ENCODE results near the gene OR2T3.
"Not testable (repeated sequence)": the region's sequence is repeated elsewhere in the genome, so short reads cannot be mapped to it uniquely, and the experiment has no call there.

OR2T3 gene, protein sequence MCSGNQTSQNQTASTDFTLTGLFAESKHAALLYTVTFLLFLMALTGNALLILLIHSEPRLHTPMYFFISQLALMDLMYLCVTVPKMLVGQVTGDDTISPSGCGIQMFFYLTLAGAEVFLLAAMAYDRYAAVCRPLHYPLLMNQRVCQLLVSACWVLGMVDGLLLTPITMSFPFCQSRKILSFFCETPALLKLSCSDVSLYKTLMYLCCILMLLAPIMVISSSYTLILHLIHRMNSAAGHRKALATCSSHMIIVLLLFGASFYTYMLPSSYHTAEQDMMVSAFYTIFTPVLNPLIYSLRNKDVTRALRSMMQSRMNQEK

DNA sequence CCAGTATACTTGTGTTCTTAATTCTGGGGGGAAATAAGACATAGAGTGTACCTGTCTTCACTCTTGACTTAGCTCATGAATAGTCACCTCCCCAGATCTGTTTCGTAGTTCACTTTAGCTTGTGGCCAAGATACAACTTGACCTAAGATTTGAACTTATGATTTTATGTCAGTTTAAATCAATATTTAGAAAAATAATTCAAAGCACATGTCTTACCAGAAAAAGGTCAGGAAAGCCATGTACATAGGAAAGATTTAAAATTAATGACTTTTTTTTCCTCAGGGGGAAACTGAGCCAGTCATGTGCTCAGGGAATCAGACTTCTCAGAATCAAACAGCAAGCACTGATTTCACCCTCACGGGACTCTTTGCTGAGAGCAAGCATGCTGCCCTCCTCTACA, at the start of gene OR2T3:
Gene OR2T3, plus strand, starts transcription at position 301 of the 400 bp plus-strand sequence. Its CDS starts 0 bp downstream, at position 301.
- not testable (repeated sequence) for DNase-seq (ENCODE audit: extremely low read depth, low read depth)

DNA sequence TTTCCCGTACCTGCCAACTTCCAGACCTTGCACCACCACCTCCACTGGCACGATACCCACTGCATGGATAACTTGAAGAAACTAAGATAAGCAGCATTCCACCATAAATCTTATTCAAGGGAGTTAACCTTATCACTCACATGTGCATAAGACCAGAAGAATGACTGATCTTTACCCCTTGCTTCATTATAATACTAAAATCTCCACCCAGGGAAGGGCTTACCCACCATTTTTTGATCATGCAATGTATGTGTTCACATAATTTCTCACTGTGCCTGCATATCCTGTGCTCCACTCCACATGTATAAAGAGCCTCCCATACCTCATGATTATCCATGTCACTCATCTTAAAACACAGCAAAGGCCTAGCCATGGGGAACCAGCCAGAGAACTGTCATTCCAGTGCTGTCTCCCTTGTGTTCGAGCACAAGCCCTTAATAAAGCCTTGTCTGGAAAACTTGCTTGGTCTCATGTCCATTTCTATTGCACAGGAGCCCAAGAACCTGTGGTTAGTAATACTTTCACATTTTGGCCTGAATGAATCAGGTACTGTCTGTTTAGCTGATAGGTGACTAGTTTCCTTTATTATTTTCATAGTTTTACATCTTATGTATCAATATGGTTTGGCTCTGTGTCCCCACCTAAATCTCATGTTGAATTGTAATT, 45.5 kb upstream of the OR2T3 start:
- DNase-seq (ENCODE audit: extremely low read depth, low read depth): not testable (repeated sequence)

DNA sequence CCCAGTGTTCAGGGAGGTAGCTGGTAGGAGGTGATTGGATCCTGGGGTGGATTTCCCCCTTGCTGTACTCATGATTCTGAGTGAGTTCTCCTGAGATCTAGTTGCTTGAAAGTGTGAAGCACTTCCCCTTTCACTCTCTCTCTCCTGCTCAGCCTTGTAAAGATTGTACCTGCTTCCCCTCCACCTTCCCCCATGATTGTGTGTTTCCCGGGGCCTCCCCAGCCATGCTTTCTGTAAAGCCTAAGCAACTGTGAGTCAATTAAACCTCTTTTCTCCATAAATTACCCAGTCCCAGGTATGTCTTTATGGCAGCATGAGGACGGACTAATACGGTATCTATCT, 45.0 kb upstream of the OR2T3 start:
- not testable (repeated sequence) for DNase-seq (ENCODE audit: extremely low read depth, low read depth)

DNA sequence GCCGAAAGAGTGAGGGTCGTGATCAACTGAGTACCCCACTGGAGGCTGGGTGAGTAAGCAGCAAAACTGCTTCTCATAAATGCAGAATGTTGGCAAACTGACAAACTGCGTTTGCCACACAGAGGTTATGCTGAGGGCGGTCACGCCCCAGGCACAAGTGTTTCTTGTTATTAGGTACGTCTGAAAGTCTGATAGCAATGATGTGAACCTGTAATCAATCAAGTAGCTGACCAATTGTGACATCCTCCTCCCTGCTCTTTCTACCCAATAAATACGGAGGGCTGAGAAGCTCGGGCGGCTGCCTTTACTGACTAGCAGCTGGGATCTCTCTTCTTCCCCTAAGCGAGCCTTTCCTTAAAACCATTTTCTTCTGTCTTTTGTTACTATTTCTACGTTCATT, 41.5 kb upstream of the OR2T3 start:
- DNase-seq (ENCODE audit: extremely low read depth, low read depth): not testable (repeated sequence)

DNA sequence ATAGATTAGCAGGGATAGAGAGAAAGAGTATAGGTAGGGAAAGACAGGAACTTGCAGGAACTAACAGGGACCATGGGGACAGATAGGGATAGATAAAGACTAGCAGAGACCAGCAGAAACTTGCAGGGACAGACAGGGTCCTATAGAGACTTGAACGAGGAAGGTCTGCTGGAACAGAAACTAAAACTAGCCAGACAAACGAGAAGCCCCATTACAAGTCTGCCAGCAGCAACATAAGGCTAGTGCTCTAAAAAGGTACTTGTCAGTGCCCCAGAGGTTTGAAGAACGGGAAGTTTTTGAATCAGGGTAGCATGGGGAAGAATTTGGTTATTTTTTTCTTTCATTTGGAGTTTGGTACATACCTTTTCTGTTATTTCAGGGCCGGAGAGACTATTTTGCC, 41.0 kb upstream of the OR2T3 start:
- not testable (repeated sequence) for DNase-seq (ENCODE audit: extremely low read depth, low read depth)

DNA sequence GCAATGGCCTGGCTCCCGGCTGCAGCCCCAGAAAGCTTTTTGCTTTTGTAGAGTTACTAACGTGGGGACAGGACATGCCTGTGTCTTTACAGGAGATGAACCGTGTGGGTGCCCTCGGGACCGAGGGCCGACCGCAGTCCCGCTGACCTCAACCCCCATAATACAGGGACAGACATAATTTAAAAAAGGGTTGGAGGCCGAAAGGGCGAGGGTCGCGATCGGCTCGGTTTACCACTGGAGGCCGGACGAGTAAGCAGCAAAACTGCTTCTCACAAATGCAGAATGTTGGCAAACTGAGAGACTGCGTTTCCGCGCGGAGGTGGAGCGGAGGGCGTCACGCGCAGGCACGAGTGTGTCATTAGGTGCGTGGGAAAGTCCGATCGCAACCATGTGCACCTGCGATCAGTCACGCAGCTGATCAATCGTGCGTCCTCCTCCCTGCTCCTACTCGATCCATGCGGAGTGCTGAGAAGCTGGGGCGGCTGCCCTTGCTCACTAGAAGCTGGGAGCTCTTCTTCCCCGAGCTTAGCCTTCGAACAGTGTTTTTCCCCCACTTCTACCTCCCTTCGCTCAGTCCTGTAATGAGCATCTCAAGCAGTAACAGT, 39.2 kb upstream of the OR2T3 start:
- not testable (repeated sequence) for DNase-seq (ENCODE audit: extremely low read depth, low read depth)

DNA sequence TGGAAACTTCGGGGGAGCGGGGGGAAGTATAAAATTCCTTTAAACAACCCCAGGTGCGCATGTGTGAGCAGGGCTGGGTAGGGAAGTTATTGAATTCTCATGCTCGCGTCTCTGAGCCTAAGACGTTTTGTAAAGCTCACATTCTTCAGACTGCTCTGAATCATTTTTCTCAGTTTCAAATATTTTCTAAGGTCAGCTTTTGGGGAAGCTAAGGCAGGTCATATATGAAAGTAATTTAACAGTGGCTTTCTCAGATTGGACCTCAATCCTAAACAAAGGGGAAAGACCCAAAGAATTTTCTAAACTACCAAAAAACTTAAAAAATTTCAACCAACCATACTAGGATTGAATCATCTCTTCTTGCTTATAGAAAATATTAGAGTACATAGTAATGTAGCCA, 38.2 kb upstream of the OR2T3 start:
- DNase-seq (ENCODE audit: extremely low read depth, low read depth): not testable (repeated sequence)

DNA sequence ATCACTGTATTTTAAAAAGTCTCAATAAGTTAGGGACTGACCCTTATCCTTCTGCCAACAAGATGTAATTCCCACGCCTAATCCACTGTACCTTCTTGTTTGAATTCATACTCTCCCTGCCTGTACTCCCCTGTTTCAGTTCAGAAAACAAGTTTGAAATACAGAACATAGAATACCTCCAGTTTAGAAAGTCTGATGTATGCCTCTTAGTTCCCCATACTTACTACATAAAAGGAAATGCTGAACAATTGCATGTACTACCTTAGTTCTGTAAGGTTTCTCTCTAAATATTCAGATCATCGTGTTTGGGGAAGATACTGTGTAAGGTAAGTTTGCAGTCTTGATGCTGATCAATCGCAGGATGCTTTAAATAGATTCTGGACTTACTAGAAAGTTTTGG, 36.8 kb upstream of the OR2T3 start:
- not testable (repeated sequence) for DNase-seq (ENCODE audit: extremely low read depth, low read depth)

DNA sequence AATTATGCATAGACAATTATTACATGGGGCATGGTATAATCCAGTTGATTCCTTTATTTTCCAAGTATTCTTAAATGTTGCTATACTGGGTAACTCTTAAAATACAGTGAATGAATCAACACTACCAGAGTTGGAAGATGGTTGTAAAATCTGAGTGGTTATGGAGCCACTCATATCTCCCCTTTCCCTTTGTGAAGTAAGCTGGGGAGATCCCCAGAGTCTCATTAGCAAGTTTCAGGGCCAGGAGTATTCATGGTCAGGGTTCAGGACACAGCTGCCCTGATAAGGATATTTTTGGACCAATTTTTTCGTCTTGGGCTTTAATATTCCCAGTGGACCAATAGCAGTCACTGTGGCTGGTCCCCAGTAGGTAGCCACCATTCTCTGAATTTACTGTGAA, 34.5 kb upstream of the OR2T3 start:
- DNase-seq (ENCODE audit: extremely low read depth, low read depth): not testable (repeated sequence)

DNA sequence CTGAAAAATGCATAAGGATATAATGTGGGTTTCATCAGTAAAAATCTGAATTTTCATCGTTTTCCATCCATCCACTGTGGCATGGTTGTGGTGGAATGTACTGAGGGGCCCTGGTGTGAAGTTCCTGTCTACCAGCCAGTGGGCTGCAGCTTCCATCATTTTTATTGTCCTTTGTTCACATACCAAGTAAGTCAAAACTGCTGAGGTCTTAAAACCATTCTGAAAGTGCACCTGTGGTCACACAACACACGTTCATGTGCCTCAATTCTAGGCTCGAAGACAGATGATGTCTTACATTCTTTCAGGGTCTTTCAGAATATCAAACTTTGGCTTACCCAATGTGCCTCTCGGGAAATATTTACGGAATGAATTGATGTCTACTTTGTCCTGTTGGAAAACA, 33.9 kb upstream of the OR2T3 start:
- DNase-seq (ENCODE audit: extremely low read depth, low read depth): not testable (repeated sequence)

DNA sequence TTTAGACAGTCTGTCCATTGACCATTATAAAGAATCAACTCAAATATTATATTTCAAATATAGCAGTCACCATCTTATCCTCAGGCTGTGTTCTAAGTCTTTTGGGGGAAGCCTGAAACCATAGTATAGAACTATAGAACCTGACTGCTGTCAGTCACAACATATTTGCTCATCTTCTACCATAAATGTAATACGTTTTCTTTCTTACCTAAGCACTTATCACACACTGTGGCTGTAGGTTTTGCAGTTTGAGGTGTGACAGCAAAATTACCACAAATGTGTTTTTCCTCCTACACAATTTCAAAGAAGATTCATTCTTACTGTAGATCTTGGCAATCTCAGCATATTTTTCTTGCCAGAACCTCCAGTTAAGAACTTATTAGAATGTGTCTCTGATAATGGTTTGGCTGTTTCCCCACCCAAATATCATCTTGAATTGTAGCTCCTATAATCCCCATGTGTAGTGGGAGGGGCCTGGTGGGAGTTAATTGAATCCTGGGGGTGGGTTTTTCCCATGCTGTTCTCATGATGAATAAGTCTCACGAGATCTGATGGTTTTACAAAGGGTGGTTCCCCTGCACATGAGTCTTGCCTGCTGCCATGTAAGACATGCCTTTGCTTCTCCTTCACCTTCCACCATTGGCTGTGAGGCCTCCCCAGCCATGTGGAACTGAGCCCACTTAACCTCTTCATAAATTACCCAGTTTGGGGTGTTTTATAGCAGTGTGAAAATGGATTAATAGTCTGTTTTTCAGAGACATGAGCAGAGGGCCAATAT, 30.5 kb upstream of the OR2T3 start:
- not testable (repeated sequence) for DNase-seq (ENCODE audit: extremely low read depth, low read depth)

DNA sequence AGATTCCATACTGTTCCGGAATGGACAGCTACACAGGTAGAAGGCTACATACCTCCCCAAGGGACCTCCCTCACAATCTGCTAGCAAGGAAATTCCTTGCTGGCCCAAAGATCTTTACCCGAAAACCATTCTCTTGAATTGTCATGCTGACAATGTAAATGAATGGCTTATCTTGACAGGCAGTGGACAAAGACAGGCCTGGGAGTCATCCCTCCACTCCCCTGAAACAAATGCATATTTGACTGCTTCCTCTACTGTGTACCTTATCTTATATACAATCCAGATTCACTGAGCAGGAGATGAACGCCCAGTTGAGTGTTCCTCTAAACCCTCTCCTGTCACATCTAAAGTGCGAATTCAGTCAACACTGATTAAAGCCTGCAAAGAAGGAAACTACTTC, 28.5 kb upstream of the OR2T3 start:
- not testable (repeated sequence) for DNase-seq (ENCODE audit: extremely low read depth, low read depth)

DNA sequence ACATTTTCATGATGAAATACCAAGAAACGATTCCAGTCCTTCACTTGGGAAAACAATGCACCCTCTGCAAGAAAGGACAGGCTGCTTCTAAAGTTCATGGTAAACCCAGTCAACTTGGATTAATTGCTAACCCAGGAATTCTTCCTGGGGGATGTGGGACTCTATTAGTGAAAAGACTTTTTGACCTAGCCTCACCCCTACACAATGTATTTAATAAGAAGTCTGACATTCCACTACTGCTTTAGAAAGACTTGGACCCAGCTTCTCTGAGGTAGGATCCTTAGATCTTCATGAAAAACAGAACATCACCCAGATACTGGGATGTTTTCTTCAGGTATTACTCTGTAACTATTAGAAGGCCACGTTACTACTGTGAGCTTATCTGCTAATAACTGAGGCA, 27.8 kb upstream of the OR2T3 start, which contains the start of gene OR2T2:
Gene OR2T2, plus strand, starts transcription at position 239 of the 400 bp plus-strand sequence. CDS start 7,161 bp downstream, outside the sequence.
- DNase-seq (ENCODE audit: extremely low read depth, low read depth): not testable (repeated sequence)

DNA sequence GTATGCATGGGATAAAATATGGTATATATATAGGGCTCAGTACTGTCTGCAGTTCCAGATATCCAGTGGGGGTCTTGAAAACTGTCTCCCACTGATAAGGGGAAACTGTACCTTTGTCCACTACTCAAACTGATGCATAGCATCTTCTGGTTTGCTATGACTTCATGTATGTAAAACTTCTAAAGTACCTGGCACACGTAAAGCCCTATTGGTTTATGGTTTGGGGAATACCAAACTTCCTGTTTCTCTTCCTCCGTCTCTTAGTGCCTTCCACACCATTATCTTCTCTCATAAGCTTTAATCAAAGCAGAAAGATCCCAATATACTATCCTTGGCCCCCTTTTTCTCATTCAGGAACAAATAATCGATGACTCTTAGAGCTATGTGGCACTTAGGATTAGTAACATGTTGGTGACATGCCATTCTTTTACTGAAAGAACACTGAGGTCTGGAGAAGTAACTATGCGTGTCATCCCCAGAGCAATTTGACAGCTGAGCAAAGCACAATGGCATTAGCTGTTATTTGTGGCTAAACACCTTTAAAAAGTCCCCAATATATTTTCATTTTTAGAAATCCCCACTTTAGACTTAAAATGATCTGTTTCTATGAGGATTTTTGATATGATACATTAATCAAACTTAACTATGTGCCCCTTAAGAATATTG, 24.6 kb upstream of the OR2T3 start:
- not testable (repeated sequence) for DNase-seq (ENCODE audit: extremely low read depth, low read depth)

DNA sequence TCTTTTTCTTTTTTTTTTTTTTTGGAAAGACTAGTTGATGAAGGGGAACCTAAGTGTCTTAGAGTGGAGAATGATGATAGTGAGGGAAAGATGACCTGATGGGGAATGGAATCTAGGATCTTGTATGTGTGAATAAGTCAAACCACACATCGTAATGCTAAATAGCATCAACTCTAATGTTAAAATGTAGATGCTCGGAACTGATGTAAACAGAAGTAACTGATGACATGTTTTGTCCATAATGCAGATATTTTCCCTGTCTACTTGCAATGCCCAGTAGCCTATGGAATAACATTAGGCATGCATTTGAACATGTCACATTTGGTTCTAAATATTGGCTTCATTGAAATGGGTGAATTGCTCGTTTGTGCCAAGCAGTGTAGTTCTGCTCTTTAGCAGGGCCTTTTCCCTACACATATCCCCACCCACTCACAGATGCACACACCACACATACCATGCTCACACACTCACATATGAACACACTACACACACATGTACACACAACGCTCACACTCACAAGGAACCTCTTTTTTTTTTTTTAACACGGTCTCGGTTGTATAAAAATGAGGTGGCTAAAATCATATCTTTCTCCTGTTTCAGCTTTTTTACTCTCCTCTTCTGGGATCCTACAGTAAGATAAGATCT, 23.2 kb upstream of the OR2T3 start:
- not testable (repeated sequence) for DNase-seq (ENCODE audit: extremely low read depth, low read depth)

DNA sequence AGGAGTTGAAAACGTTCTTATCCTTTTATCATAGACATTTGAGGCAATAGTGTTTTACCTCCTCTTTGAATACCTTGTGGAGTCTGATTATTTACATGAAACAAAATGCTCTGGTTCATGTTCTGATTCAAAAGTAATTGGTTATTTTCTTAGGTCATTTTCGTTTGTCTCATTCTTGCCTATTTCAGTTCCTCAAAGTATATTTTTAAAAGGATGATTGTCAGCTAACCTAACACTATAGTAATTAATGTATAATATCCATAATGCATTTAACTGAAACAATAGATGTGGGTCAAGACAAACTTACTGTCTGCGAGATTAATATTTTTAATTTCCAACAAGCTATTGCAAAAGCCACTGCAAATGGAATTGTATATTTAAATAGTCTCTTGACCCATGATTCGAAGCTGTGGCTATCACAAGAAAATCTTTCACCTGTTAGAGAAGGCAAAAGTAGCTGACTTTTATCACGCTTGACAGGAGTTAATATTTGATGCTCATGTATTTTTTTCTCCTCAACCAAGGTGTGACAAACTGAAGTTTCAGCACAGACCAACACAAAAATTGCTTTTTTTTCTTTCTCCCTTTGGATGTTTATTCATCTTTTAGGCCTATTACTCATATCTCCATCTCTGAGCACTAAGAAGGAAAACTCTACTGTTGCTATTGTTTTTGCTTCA, 22.5 kb upstream of the OR2T3 start:
- not testable (repeated sequence) for DNase-seq (ENCODE audit: extremely low read depth, low read depth)

DNA sequence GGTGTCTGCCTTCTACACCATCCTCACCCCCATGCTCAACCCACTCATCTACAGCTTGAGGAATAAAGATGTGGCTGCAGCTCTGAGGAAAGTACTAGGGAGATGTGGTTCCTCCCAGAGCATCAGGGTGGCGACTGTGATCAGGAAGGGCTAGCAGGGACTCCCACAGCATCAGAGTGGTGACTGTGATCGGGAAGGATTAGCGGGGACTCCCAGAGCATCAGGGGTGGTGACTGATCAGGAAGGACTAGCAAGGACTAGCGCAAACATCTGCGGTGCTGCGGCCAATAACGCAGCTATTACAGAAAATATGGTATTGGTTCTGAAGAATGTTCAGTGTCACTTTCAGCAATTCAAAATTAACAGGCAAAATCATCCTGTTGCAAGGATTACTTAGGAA, 19.5 kb upstream of the OR2T3 start:
- DNase-seq (ENCODE audit: extremely low read depth, low read depth): not testable (repeated sequence)

DNA sequence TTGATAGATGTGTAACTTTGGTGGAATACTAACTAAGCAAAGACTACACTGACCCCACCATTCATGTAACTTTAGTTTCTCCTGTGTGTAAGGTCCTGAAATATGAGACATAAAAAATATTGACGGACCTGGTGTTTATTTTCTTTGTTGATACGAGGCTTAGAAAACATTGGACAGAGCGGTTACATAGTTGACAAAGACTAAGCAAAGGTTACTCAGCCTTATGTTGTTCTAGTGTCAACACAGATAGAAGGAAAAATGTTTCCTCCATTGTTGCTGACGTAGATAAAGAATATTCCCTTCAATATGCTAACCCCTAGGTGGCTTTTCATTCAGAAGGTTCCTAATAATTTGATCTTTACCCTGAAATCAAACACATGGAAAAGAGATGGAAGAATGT, 18.1 kb upstream of the OR2T3 start:
- not testable (repeated sequence) for DNase-seq (ENCODE audit: extremely low read depth, low read depth)

DNA sequence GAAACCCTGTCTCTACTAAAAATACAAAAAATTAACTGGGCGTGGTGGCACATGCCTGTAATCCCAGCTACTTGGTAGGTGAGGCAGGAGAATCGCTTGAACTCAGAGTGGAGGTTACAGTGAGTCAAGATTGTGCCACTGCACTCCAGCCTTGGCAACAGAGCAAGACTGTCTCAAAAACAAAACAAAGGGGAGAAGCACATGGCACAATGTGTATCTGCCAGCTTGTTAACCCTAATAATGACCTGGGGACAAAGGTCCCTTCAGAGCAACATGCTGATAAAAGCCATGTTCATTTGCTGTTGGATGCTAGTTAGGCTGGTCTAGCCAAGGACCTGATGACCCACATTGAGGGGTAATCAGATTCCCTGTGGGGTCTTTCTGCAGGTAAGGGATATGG, 16.5 kb upstream of the OR2T3 start:
- not testable (repeated sequence) for DNase-seq (ENCODE audit: extremely low read depth, low read depth)

DNA sequence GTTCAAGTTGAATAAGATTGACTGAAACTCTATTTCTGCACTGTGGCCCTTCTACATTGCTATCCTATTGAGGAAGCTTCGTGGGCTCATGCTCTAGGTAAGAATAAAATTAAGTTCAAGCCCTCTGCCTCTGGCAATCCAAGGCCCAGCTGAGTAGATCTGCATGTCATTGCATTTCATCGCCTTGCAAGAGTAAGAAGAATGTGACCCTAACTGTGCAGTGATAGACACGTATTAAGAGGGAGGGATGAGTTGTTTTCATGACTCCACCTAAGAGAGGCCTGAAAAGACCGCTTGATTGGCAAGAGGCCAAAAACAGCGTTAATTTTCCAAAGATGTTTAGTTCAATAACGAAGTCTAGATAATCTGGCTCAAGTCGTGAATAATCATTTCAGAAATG, 14.0 kb upstream of the OR2T3 start:
- DNase-seq (ENCODE audit: extremely low read depth, low read depth): not testable (repeated sequence)
